IMR-90 (cell line): ENCODE results near the gene MYOM1. TPM values are rescaled to one million over a fixed set of nuclear protein-coding genes. Genes with fewer than 3 reads are reported as not detected.

Source experiments
- ATAC-seq: fragments of 200-7000 bp; cut with Tn5 transposase; 2 replicates; pipeline ENCODE4 v1.9.1; 2020; ENCODE audit warnings: low read depth, mild to moderate bottlenecking, moderate library complexity
- BruUV-seq: library from RNA; stranded (reverse); fragments of 400-500 nt; replicated peaks from 2 replicates; lab custom pipeline; 2021; lab: Mats Ljungman, UMichigan
- CTCF ChIA-PET: fragments of 300-600 bp; formaldehyde crosslinking; extraction: SDS; loops from one replicate; lab custom pipeline; 2021; ENCODE audit warnings: antibody characterized with exemption; lab: Yijun Ruan, JAX
- POLR2A ChIA-PET: fragments of 300-600 bp; sonication (Branson Sonifier 250); formaldehyde crosslinking; loops from one replicate; lab custom pipeline; 2022; ENCODE audit warnings: antibody characterized with exemption; ENCODE audit not compliant: unreplicated experiment; lab: Charles Lee
- DNase-seq: peaks from one replicate; pipeline ENCODE4 v3.0.0; 2013
- H2AFZ ChIP-seq: replicated peaks from 2 replicates; pipeline ENCODE3; 2013; ENCODE audit warnings: low read length, mild to moderate bottlenecking; ENCODE audit not compliant: poor library complexity
- H2AK5ac ChIP-seq: 2 replicates; pipeline ENCODE4 v1.6.1; 2013; ENCODE audit warnings: low read depth, low read length, inconsistent platforms
- H2AK9ac ChIP-seq: replicated peaks from 2 replicates; pipeline ENCODE3; 2013; ENCODE audit warnings: mild to moderate bottlenecking, low read depth, low read length, moderate library complexity; ENCODE audit not compliant: poor library complexity
- H2BK120ac ChIP-seq: 2 replicates; pipeline ENCODE4 v1.6.1; 2013; ENCODE audit warnings: low read depth, low read length, inconsistent platforms
- H2BK15ac ChIP-seq: 3 replicates; pipeline ENCODE4 v1.6.1; 2013; ENCODE audit warnings: low read depth, low read length, inconsistent platforms
- H2BK20ac ChIP-seq: 2 replicates; pipeline ENCODE4 v1.6.1; 2013; ENCODE audit warnings: low read depth, mild to moderate bottlenecking, inconsistent platforms, low read length, moderate library complexity
- H2BK5ac ChIP-seq: 2 replicates; pipeline ENCODE4 v1.6.1; 2013; ENCODE audit warnings: mild to moderate bottlenecking, low read depth, low read length, inconsistent platforms; ENCODE audit not compliant: poor library complexity, severe bottlenecking
- H3K14ac ChIP-seq: replicated peaks from 2 replicates; pipeline ENCODE4 v1.6.1; 2013; ENCODE audit warnings: low read depth, low read length, inconsistent platforms
- H3K18ac ChIP-seq: 2 replicates; pipeline ENCODE4 v1.6.1; 2013; ENCODE audit warnings: low read depth, low read length, control low read depth
- H3K23ac ChIP-seq: 2 replicates; pipeline ENCODE4 v1.6.1; 2013; ENCODE audit warnings: low read depth, low read length, inconsistent platforms
- H3K27ac ChIP-seq: 2 replicates; pipeline ENCODE4 v1.5.1; 2013; ENCODE audit warnings: mild to moderate bottlenecking, control low read depth, low read length; ENCODE audit not compliant: insufficient read depth
- H3K27me3 ChIP-seq: 2 replicates; pipeline ENCODE4 v1.6.1; 2013; ENCODE audit warnings: low read length; ENCODE audit not compliant: control insufficient read depth, insufficient read depth
- H3K36me3 ChIP-seq: 2 replicates; pipeline ENCODE4 v1.6.1; 2013; ENCODE audit warnings: low read length, mixed read lengths; ENCODE audit not compliant: control insufficient read depth, insufficient read depth
- H3K4ac ChIP-seq: 2 replicates; pipeline ENCODE4 v1.6.1; 2013; ENCODE audit warnings: low read depth, low read length, inconsistent platforms
- H3K4me1 ChIP-seq: 2 replicates; pipeline ENCODE4 v1.6.1; 2013; ENCODE audit warnings: low read length, mixed read lengths; ENCODE audit not compliant: control insufficient read depth, insufficient read depth
- H3K4me2 ChIP-seq: 2 replicates; pipeline ENCODE4 v1.6.1; 2013; ENCODE audit warnings: low read depth, mild to moderate bottlenecking, control low read depth, low read length, moderate library complexity
- H3K4me3 ChIP-seq: 2 replicates; pipeline ENCODE4 v1.5.1; 2013; ENCODE audit warnings: low read depth, mild to moderate bottlenecking, control low read depth, low read length, moderate library complexity; ENCODE audit not compliant: insufficient read depth
- H3K56ac ChIP-seq: 2 replicates; pipeline ENCODE4 v1.6.1; 2013; ENCODE audit warnings: low read length, inconsistent platforms; ENCODE audit not compliant: insufficient read depth; ENCODE audit errors: extremely low read depth
- H3K79me1 ChIP-seq, 2 experiments: 2 replicates each; pipeline ENCODE4 v1.6.1; 2013; ENCODE audit warnings: low read length in 2 of 2, inconsistent platforms in 1 of 2, low read depth in 1 of 2
- H3K9ac ChIP-seq: 2 replicates; pipeline ENCODE4 v1.6.1; 2013; ENCODE audit warnings: low read depth, low read length, control low read depth
- H3K9me1 ChIP-seq: 2 replicates; pipeline ENCODE4 v1.6.1; 2013; ENCODE audit warnings: low read length, inconsistent platforms; ENCODE audit not compliant: insufficient read depth
- H3K9me3 ChIP-seq: 2 replicates; pipeline ENCODE4 v1.6.1; 2013; ENCODE audit warnings: low read length; ENCODE audit not compliant: control insufficient read depth, insufficient read depth
- H4K20me1 ChIP-seq: 2 replicates; pipeline ENCODE4 v1.6.1; 2013; ENCODE audit warnings: low read length, inconsistent platforms; ENCODE audit not compliant: insufficient read depth
- H4K5ac ChIP-seq: 2 replicates; pipeline ENCODE4 v1.6.1; 2013; ENCODE audit warnings: mild to moderate bottlenecking, low read depth, low read length, control low read depth
- H4K8ac ChIP-seq, 2 experiments: 2 replicates each; pipeline ENCODE4 v1.6.1; 2013; ENCODE audit warnings: low read depth in 2 of 2, low read length in 2 of 2, control low read depth in 1 of 2, inconsistent platforms in 1 of 2
- H4K91ac ChIP-seq: 2 replicates; pipeline ENCODE4 v1.6.1; 2013; ENCODE audit warnings: low read depth, low read length, inconsistent platforms; ENCODE audit not compliant: insufficient read depth
- BHLHE40 ChIP-seq: fragments of 150-350 bp; IDR thresholded peaks from 2 replicates; pipeline ENCODE4 v1.6.1; 2016; ENCODE audit warnings: mild to moderate bottlenecking, low read depth, low read length
- CEBPB ChIP-seq: IDR thresholded peaks from 2 replicates; pipeline ENCODE4 v1.6.1; 2012; ENCODE audit warnings: low read depth, low read length, improper control_type of control experiment
- CHD1 ChIP-seq: IDR thresholded peaks from 2 replicates; pipeline ENCODE4 v1.6.1; 2012; ENCODE audit warnings: low read depth, low read length, improper control_type of control experiment
- CTCF ChIP-seq: conservative IDR thresholded peaks from 2 replicates; pipeline ENCODE4 v1.5.1; 2012; ENCODE audit warnings: mild to moderate bottlenecking, low read depth, low read length, improper control_type of control experiment
- ELK1 ChIP-seq: fragments of 150-350 bp; IDR thresholded peaks from 2 replicates; pipeline ENCODE4 v1.6.1; 2016; ENCODE audit warnings: low read depth, mild to moderate bottlenecking, low read length, moderate library complexity, borderline replicate concordance
- FOS ChIP-seq: fragments of 150-350 bp; IDR thresholded peaks from 2 replicates; pipeline ENCODE4 v1.6.1; 2016; ENCODE audit warnings: low read depth, low read length
- MAFK ChIP-seq: IDR thresholded peaks from 2 replicates; pipeline ENCODE4 v1.6.1; 2012; ENCODE audit warnings: low read depth, low read length, improper control_type of control experiment
- MAZ ChIP-seq: IDR thresholded peaks from 2 replicates; pipeline ENCODE4 v1.6.1; 2012; ENCODE audit warnings: low read depth, mild to moderate bottlenecking, low read length, improper control_type of control experiment, moderate library complexity, borderline replicate concordance
- MXI1 ChIP-seq: IDR thresholded peaks from 2 replicates; pipeline ENCODE4 v1.6.1; 2012; ENCODE audit warnings: low read depth, mild to moderate bottlenecking, low read length, moderate library complexity, borderline replicate concordance
- NFE2L2 ChIP-seq: fragments of 150-350 bp; IDR thresholded peaks from 2 replicates; pipeline ENCODE4 v1.6.1; 2016; ENCODE audit warnings: low read depth, mild to moderate bottlenecking, low read length
- POLR2A ChIP-seq: IDR thresholded peaks from 2 replicates; pipeline ENCODE4 v1.6.1; 2012; ENCODE audit warnings: mild to moderate bottlenecking, low read depth, low read length
- RAD21 ChIP-seq: IDR thresholded peaks from 2 replicates; pipeline ENCODE4 v1.6.1; 2012; ENCODE audit warnings: low read length, improper control_type of control experiment
- RCOR1 ChIP-seq: IDR thresholded peaks from 2 replicates; pipeline ENCODE4 v1.6.1; 2012; ENCODE audit warnings: mild to moderate bottlenecking, low read length, improper control_type of control experiment; ENCODE audit not compliant: insufficient replicate concordance
- RFX5 ChIP-seq: IDR thresholded peaks from 2 replicates; pipeline ENCODE4 v1.8.0; 2012; ENCODE audit warnings: low read depth, mild to moderate bottlenecking, low read length, moderate library complexity
- SMC3 ChIP-seq: fragments of 150-350 bp; IDR thresholded peaks from 2 replicates; pipeline ENCODE4 v1.6.1; 2016; ENCODE audit warnings: low read depth, mild to moderate bottlenecking, antibody characterized with exemption, low read length, moderate library complexity
- USF2 ChIP-seq: fragments of 150-350 bp; IDR thresholded peaks from 2 replicates; pipeline ENCODE4 v1.6.1; 2017; ENCODE audit warnings: mild to moderate bottlenecking, antibody characterized with exemption, low read length, low read depth
- WGBS, 2 experiments: methylation state at CpG; one replicate each; pipeline versions ENCODE4 v1.1.5 to v1.1.7; 2013; ENCODE audit warnings: missing lambda C conversion rate in 2 of 2; ENCODE audit not compliant: insufficient read length in 1 of 2; ENCODE audit errors: extremely low coverage in 2 of 2; 5-methylcytosine and 5-hydroxymethylcytosine counted together
- dilution Hi-C: fragments of 300-500 bp; cut with HindIII; formaldehyde crosslinking; loops from one replicate; pipeline ENCODE4 v1.14.3; 2018; ENCODE audit warnings: low sequenced_read_pairs; ENCODE audit not compliant: unreplicated experiment
- in situ Hi-C: fragments of 300-500 bp; cut with MboI; formaldehyde crosslinking; loops from 3 replicates; pipeline ENCODE4 v1.14.3; 2019; ENCODE audit warnings: low sequenced_read_pairs, inconsistent platforms, mixed read lengths
- intact Hi-C: fragments of 100-400 bp; cut with micrococcal nuclease; formaldehyde crosslinking; loops from 2 replicates; pipeline ENCODE4 v1.10.0; 2022
- polyA plus RNA-seq, 3 experiments: library from polyadenylated mRNA; depleted of rRNA; stranded (reverse); fragments of >200 nt; gene quantifications; 2 replicates each; pipeline ENCODE4 v1.2.3, GENCODE V29; 2012; ENCODE audit warnings: low replicate concordance in 1 of 3
- total RNA-seq: library from RNA; depleted of rRNA; stranded (reverse); fragments of >200 nt; gene quantifications from 2 replicates; pipeline ENCODE4 v1.2.3, GENCODE V29; 2012

The MYOM1 gene
- total and polyA plus RNA-seq, 2 of the 4 experiments (the other 2 are of a cell fraction) = under 0.01 to 0.10 TPM

GRCh38 chr18:3069671-3070433 lies 149.9 kb downstream of the MYOM1 start:
- dilution Hi-C loops = no loop called here

More at GRCh38 chr18:3069671-3070433, 149.9 kb downstream of the MYOM1 start:
- DNase-seq = no peak
- ATAC-seq = no peak
- in situ Hi-C loops = no loop called here
- Histone ChIP-seq H3K56ac (no peak overlapping the region), H3K18ac (no peak overlapping the region), H2AFZ (no peak overlapping the region), H2BK20ac (no peak overlapping the region), H3K14ac (no peak overlapping the region), H2AK9ac (no peak overlapping the region), H2BK5ac (no peak overlapping the region), H2AK5ac (no peak overlapping the region), H4K8ac (no peak overlapping the region), H2BK15ac (no peak overlapping the region), H4K91ac (no peak overlapping the region), H3K9me3 (no peaks in the 10 kb centered on the region), H3K4me2 (no peak overlapping the region), H3K79me1 (no peaks in the 10 kb centered on the region), H3K9me1 (no peaks in the 10 kb centered on the region), H2BK120ac (no peak overlapping the region), H3K4me3 (no peak overlapping the region), H3K27me3 (no peaks in the 10 kb centered on the region), H3K9ac (no peak overlapping the region), H4K20me1 (no peaks in the 10 kb centered on the region), H3K23ac (no peak overlapping the region), H3K4me1 (peaks cover 5% of the 10 kb centered on the region; the same call in 1 of the 2 replicates), H3K27ac (no peak overlapping the region), H4K5ac (no peak overlapping the region), H3K36me3 (no peaks in the 10 kb centered on the region), H3K4ac (no peak overlapping the region)
- POLR2A ChIA-PET = no interaction called here
- no TSS peak for BruUV-seq
- WGBS, 2 experiments = no CpG with 5 or more reads among the region's 5 CpGs
- TF ChIP-seq BHLHE40 (no peak), POLR2A (no peak), SMC3 (no peak), NFE2L2 (no peak), USF2 (no peak), MXI1 (no peak), CHD1 (no peak), MAZ (no peak), FOS (no peak), RFX5 (no peak), ELK1 (no peak), CEBPB (no peak), RAD21 (no peak), MAFK (no peak), CTCF (no peak), RCOR1 (no peak)
- intact Hi-C loops = no loop called here
- CTCF ChIA-PET = no interaction called here
